SK-N-SH (cell line): ENCODE results near the gene MADD. TPM values are rescaled to one million over a fixed set of nuclear protein-coding genes. Genes with fewer than 3 reads are reported as not detected.

Experiments
- CTCF ChIA-PET: fragments of 300-600, 350-600 bp; formaldehyde crosslinking; extraction: SDS; loops from one replicate; lab custom pipeline; 2021; lab: Yijun Ruan, JAX
- POLR2A ChIA-PET: fragments of 350-600 bp; sonication (Branson Sonifier 250); formaldehyde crosslinking; extraction: SDS; loops from one replicate; lab custom pipeline; 2020; ENCODE audit warnings: antibody characterized with exemption, inconsistent platforms; lab: Yijun Ruan, JAX
- DNase-seq: peaks from one replicate; pipeline ENCODE4 v3.0.0; 2012
- H2AFZ ChIP-seq: fragments of 200-600 bp; sonication (generic); 2 replicates; pipeline ENCODE4 v1.8.1; 2016; ENCODE audit warnings: antibody characterized with exemption, mild to moderate bottlenecking, low read depth
- H3F3A ChIP-seq: fragments of 200-600 bp; sonication (generic); replicated peaks from 2 replicates; pipeline ENCODE3; 2016; ENCODE audit warnings: antibody characterized with exemption, mild to moderate bottlenecking; ENCODE audit not compliant: insufficient read depth
- H3K27ac ChIP-seq, 2 experiments: fragments of 200-500 bp in 1 of 2; fragments of 200-600 bp in 1 of 2; sonication (Bioruptor generic) in 1 of 2; sonication (generic), shearing (Covaris generic) in 1 of 2; 2 replicates each; pipeline versions ENCODE4 v1.5.1 to v1.6.1; 2014 to 2016; ENCODE audit warnings: low read depth in 2 of 2, inconsistent platforms in 1 of 2, low read length in 1 of 2, mild to moderate bottlenecking in 1 of 2, mixed read lengths in 1 of 2
- H3K27me3 ChIP-seq: fragments of 200-600 bp; sonication (generic), shearing (Covaris generic); 2 replicates; pipeline ENCODE4 v1.6.1; 2016; ENCODE audit warnings: mixed run types; ENCODE audit not compliant: insufficient read depth
- H3K36me3 ChIP-seq, 2 experiments: fragments of 200-500 bp in 1 of 2; fragments of 200-600 bp in 1 of 2; sonication (Bioruptor generic) in 1 of 2; sonication (generic) in 1 of 2; replicated peaks in 1 of 2; 2 replicates each; pipeline versions ENCODE3 to v1.5.1; 2014 to 2016; ENCODE audit warnings: low read length in 1 of 2, mild to moderate bottlenecking in 1 of 2; ENCODE audit not compliant: insufficient read depth in 2 of 2, control insufficient read depth in 1 of 2
- H3K4me1 ChIP-seq, 2 experiments: fragments of 200-500 bp in 1 of 2; fragments of 200-600 bp in 1 of 2; sonication (Bioruptor generic) in 1 of 2; sonication (generic), shearing (Covaris generic) in 1 of 2; 2 replicates each; pipeline versions ENCODE4 v1.5.1 to v1.6.1; 2014 to 2016; ENCODE audit warnings: low read depth in 1 of 2, low read length in 1 of 2, mixed run types in 1 of 2; ENCODE audit not compliant: insufficient read depth in 2 of 2, control insufficient read depth in 1 of 2
- H3K4me2 ChIP-seq: fragments of 200-600 bp; sonication (generic), shearing (Covaris generic); 2 replicates; pipeline ENCODE4 v1.6.1; 2017; ENCODE audit warnings: mixed run types
- H3K4me3 ChIP-seq, 2 experiments: fragments of 200-500 bp in 1 of 2; fragments of 200-600 bp in 1 of 2; sonication (Bioruptor generic) in 1 of 2; sonication (generic), shearing (Covaris generic) in 1 of 2; 2 replicates each; pipeline versions ENCODE4 v1.5.1 to v1.8.1; 2014 to 2016; ENCODE audit warnings: low read depth in 2 of 2, inconsistent platforms in 1 of 2, low read length in 1 of 2, mild to moderate bottlenecking in 1 of 2, mixed read lengths in 1 of 2, moderate library complexity in 1 of 2
- H3K79me2 ChIP-seq: fragments of 200-600 bp; sonication (generic); 2 replicates; pipeline ENCODE4 v1.8.1; 2017; ENCODE audit warnings: mild to moderate bottlenecking; ENCODE audit not compliant: insufficient read depth
- H3K9ac ChIP-seq: fragments of 200-600 bp; sonication (generic); 2 replicates; pipeline ENCODE4 v1.6.1; 2017; ENCODE audit warnings: mixed run types
- H3K9me2 ChIP-seq: fragments of 200-600 bp; sonication (generic); 2 replicates; pipeline ENCODE4 v1.6.1; 2017; ENCODE audit warnings: mixed run types
- H3K9me3 ChIP-seq: fragments of 200-600 bp; sonication (generic); 2 replicates; pipeline ENCODE4 v1.6.1; 2017; ENCODE audit warnings: mixed run types, mild to moderate bottlenecking, moderate library complexity
- H4K20me1 ChIP-seq: fragments of 200-600 bp; sonication (generic); 2 replicates; pipeline ENCODE4 v1.6.1; 2017; ENCODE audit warnings: mild to moderate bottlenecking, mixed run types; ENCODE audit not compliant: insufficient read depth
- CHD2 ChIP-seq: fragments of 150-350 bp; IDR thresholded peaks from 2 replicates; pipeline ENCODE4 v1.6.1; 2018; ENCODE audit warnings: low read length; ENCODE audit not compliant: partially characterized antibody
- EZH2phosphoT487 ChIP-seq: fragments of 200-600 bp; sonication (generic); IDR thresholded peaks from 2 replicates; pipeline ENCODE4 v1.6.1; 2017; ENCODE audit warnings: low read depth, mixed run types, mild to moderate bottlenecking, antibody characterized with exemption, moderate library complexity, borderline replicate concordance
- FOSL2 ChIP-seq: IDR thresholded peaks from 2 replicates; pipeline ENCODE4 v1.4.0; 2012; ENCODE audit warnings: low read depth, mild to moderate bottlenecking, moderate library complexity, borderline replicate concordance
- FOXM1 ChIP-seq: IDR thresholded peaks from 2 replicates; pipeline ENCODE4 v1.4.0; 2012; ENCODE audit warnings: low read depth, mild to moderate bottlenecking
- GABPA ChIP-seq: IDR thresholded peaks from 2 replicates; pipeline ENCODE4 v1.4.0; 2012; ENCODE audit warnings: low read depth, mild to moderate bottlenecking
- IRF3 ChIP-seq: fragments of 150-350 bp; IDR thresholded peaks from 2 replicates; pipeline ENCODE4 v1.6.1; 2016; ENCODE audit warnings: mild to moderate bottlenecking, low read depth, low read length
- MXI1 ChIP-seq: IDR thresholded peaks from 2 replicates; pipeline ENCODE4 v1.6.1; 2012; ENCODE audit warnings: mild to moderate bottlenecking, low read depth, low read length, improper control_type of control experiment
- NRF1 ChIP-seq: IDR thresholded peaks from 2 replicates; pipeline ENCODE4 v1.6.1; 2012; ENCODE audit warnings: low read depth, mild to moderate bottlenecking, low read length
- POLR2AphosphoS5 ChIP-seq: IDR thresholded peaks from 2 replicates; pipeline ENCODE4 v1.6.1; 2012; ENCODE audit warnings: low read depth, low read length
- RAD21 ChIP-seq: IDR thresholded peaks from 2 replicates; pipeline ENCODE4 v1.6.1; 2012; ENCODE audit warnings: mild to moderate bottlenecking, low read length
- REST ChIP-seq: IDR thresholded peaks from 2 replicates; pipeline ENCODE4 v1.6.1; 2012; ENCODE audit warnings: mild to moderate bottlenecking, low read depth, low read length, moderate library complexity
- RFX5 ChIP-seq: IDR thresholded peaks from 2 replicates; pipeline ENCODE4 v1.6.1; 2012; ENCODE audit warnings: mild to moderate bottlenecking, improper control_type of control experiment, low read length
- SIN3A ChIP-seq: IDR thresholded peaks from 2 replicates; pipeline ENCODE4 v1.6.1; 2012; ENCODE audit warnings: low read depth, mild to moderate bottlenecking, low read length, moderate library complexity, borderline replicate concordance
- SMC3 ChIP-seq: IDR thresholded peaks from 2 replicates; pipeline ENCODE4 v1.6.1; 2012; ENCODE audit warnings: low read depth, low read length, improper control_type of control experiment
- TAF1 ChIP-seq: IDR thresholded peaks from 2 replicates; pipeline ENCODE4 v1.6.1; 2012; ENCODE audit warnings: low read depth, mild to moderate bottlenecking, low read length, moderate library complexity, borderline replicate concordance
- TCF12 ChIP-seq: IDR thresholded peaks from 2 replicates; pipeline ENCODE4 v1.4.0; 2012
- TEAD4 ChIP-seq: IDR thresholded peaks from 2 replicates; pipeline ENCODE4 v1.4.0; 2012; ENCODE audit warnings: mild to moderate bottlenecking, borderline replicate concordance; ENCODE audit not compliant: insufficient read depth
- USF1 ChIP-seq: IDR thresholded peaks from 2 replicates; pipeline ENCODE4 v1.4.0; 2012; ENCODE audit warnings: low read depth, borderline replicate concordance
- polyA plus RNA-seq, 3 experiments: library from polyadenylated mRNA; depleted of rRNA; stranded (reverse); fragments of >200 nt; gene quantifications; 2 replicates each; pipeline ENCODE4 v1.2.3, GENCODE V29; 2012
- TF ChIP-seq, protein P1 (sequence below): fragments of 150-350 bp; IDR thresholded peaks from 2 replicates; pipeline ENCODE4 v1.6.1; 2017; ENCODE audit warnings: antibody characterized with exemption, low read length, low read depth, borderline replicate concordance
- TF ChIP-seq, protein P2 (sequence below): fragments of 200-600 bp; sonication (generic); IDR thresholded peaks from 2 replicates; pipeline ENCODE4 v1.6.1; 2017; ENCODE audit warnings: antibody characterized with exemption, mild to moderate bottlenecking, moderate library complexity

The MADD gene
- polyA plus RNA-seq, 1 of the 3 experiments (the other 2 are of a cell fraction), result 16.4 TPM

GRCh38 chr11:47378010-47378835, 108.3 kb downstream of the MADD start, which contains the start of gene SPI1 (continued):
- no peak for TF ChIP-seq REST
- TF ChIP-seq, all 33 proteins: peak for 0

GRCh38 chr11:47378836-47379170, 108.9 kb downstream of the MADD start:
- CTCF ChIA-PET, result interaction anchor here (0.6 to 1.6 kb wide), 4 partner anchors 13 to 33 kb away, joined by 3 to 7 read pairs (median 4); partner anchors contain the start of gene SLC39A13
- peaks cover 0 to 4% of the 10 kb centered on the region in 2 experiments; a peak in 1 of 4 replicates for H3K4me1 ChIP-seq
- no peaks in the 10 kb centered on the region for H3K79me2 ChIP-seq
- H3F3A ChIP-seq, result no peaks in the 10 kb centered on the region
- no peaks in the 10 kb centered on the region for H3K27me3 ChIP-seq
- no peak overlapping the region for H3K4me2 ChIP-seq
- H3K9me3 ChIP-seq, result no peaks in the 10 kb centered on the region
- no peak overlapping the region for H3K27ac ChIP-seq
- H3K9me2 ChIP-seq, result no peaks in the 10 kb centered on the region
- POLR2A ChIA-PET, result no interaction called here
- no peak overlapping the region for H3K9ac ChIP-seq
- H3K36me3 ChIP-seq, result no peaks in the 10 kb centered on the region
- no peaks in the 10 kb centered on the region for H4K20me1 ChIP-seq
- DNase-seq, result no peak
- TF ChIP-seq, protein P1, sequence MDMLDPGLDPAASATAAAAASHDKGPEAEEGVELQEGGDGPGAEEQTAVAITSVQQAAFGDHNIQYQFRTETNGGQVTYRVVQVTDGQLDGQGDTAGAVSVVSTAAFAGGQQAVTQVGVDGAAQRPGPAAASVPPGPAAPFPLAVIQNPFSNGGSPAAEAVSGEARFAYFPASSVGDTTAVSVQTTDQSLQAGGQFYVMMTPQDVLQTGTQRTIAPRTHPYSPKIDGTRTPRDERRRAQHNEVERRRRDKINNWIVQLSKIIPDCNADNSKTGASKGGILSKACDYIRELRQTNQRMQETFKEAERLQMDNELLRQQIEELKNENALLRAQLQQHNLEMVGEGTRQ, result no peak
- TF ChIP-seq CHD2 (no peak), TEAD4 (no peak), USF1 (no peak), RFX5 (no peak), SIN3A (no peak), FOXM1 (no peak), NRF1 (no peak), TAF1 (no peak), MXI1 (no peak), IRF3 (no peak), RAD21 (no peak), POLR2AphosphoS5 (no peak), FOSL2 (no peak), GABPA (no peak), EZH2phosphoT487 (no peak), TCF12 (no peak), SMC3 (no peak)
- TF ChIP-seq, protein P2, sequence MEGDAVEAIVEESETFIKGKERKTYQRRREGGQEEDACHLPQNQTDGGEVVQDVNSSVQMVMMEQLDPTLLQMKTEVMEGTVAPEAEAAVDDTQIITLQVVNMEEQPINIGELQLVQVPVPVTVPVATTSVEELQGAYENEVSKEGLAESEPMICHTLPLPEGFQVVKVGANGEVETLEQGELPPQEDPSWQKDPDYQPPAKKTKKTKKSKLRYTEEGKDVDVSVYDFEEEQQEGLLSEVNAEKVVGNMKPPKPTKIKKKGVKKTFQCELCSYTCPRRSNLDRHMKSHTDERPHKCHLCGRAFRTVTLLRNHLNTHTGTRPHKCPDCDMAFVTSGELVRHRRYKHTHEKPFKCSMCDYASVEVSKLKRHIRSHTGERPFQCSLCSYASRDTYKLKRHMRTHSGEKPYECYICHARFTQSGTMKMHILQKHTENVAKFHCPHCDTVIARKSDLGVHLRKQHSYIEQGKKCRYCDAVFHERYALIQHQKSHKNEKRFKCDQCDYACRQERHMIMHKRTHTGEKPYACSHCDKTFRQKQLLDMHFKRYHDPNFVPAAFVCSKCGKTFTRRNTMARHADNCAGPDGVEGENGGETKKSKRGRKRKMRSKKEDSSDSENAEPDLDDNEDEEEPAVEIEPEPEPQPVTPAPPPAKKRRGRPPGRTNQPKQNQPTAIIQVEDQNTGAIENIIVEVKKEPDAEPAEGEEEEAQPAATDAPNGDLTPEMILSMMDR, result no peak
- H2AFZ ChIP-seq, result no peak overlapping the region
- no peak overlapping the region for H3K4me3 ChIP-seq
